ENCODE data around the gene CLTCL1. TPM values are rescaled to one million over a fixed set of nuclear protein-coding genes. Genes with fewer than 3 reads are reported as not detected.

CLTCL1 gene
- total and polyA plus RNA-seq, 9 of the 15 experiments (the other 6 are each of a cell fraction or from before 2014, with no cell fraction given): 1.1 to 11.7 (median 5.0) TPM

- TF ChIP-seq NFYB (IDR thresholded peaks at IDR 0.05; ENCODE audit: extremely low read depth, insufficient read length) (no peak), RBBP5 (IDR thresholded peaks at IDR 0.05; ENCODE audit: borderline replicate concordance, insufficient read depth, low read length, poor library complexity, severe bottlenecking) (peak; percentile 21), EZH2 (IDR thresholded peaks at IDR 0.05; ENCODE audit: borderline replicate concordance, low read depth, low read length) (no peak), BCOR (IDR thresholded peaks at IDR 0.05) (no peak), NCOA4 (IDR thresholded peaks at IDR 0.05; ENCODE audit: partially characterized antibody) (no peak), RB1 (IDR thresholded peaks at IDR 0.05; ENCODE audit: low read depth) (no peak), MTA1 (IDR thresholded peaks at IDR 0.05; ENCODE audit: borderline replicate concordance) (no peak; the same call in 1 of the 2 replicates), KLF13 (tag; IDR thresholded peaks at IDR 0.05; ENCODE audit: borderline replicate concordance, low read depth) (no peak), ETS2 (tag; IDR thresholded peaks at IDR 0.05; ENCODE audit: borderline replicate concordance, poor library complexity, severe bottlenecking) (no peak), KDM1A (IDR thresholded peaks at IDR 0.05) (peak; percentile 22 to 29; a peak in 1 of 4 replicates), MAFK (IDR thresholded peaks at IDR 0.05; ENCODE audit: low read length) (peak; percentile 78), RBFOX2 (IDR thresholded peaks at IDR 0.05; ENCODE audit: low read depth, low read length) (no peak), ZNF79 (CRISPR knock-in tag; IDR thresholded peaks at IDR 0.05; ENCODE audit: low read depth) (no peak), SIX5 (IDR thresholded peaks at IDR 0.05; ENCODE audit: borderline replicate concordance in 1 of 2, insufficient read depth in 1 of 2, low read depth in 1 of 2, low read length in 2 of 2) (no peak), MNT (conservative IDR thresholded peaks at IDR 0.05) (no peak), ZBTB43 (CRISPR knock-in tag; IDR thresholded peaks at IDR 0.05) (no peak), ARHGAP35 (IDR thresholded peaks at IDR 0.05; ENCODE audit: partially characterized antibody) (peak; percentile 37), ZNF134 (CRISPR knock-in tag; conservative IDR thresholded peaks at IDR 0.05) (no peak), ZFP30 (CRISPR knock-in tag; IDR thresholded peaks at IDR 0.05; ENCODE audit: borderline replicate concordance) (no peak), ZNF764 (CRISPR knock-in tag; IDR thresholded peaks at IDR 0.05; ENCODE audit: low read depth) (0 out of 2 replicates have a peak, but pooled peaks have one; percentile 14)
- TF ChIP-seq, protein P1, sequence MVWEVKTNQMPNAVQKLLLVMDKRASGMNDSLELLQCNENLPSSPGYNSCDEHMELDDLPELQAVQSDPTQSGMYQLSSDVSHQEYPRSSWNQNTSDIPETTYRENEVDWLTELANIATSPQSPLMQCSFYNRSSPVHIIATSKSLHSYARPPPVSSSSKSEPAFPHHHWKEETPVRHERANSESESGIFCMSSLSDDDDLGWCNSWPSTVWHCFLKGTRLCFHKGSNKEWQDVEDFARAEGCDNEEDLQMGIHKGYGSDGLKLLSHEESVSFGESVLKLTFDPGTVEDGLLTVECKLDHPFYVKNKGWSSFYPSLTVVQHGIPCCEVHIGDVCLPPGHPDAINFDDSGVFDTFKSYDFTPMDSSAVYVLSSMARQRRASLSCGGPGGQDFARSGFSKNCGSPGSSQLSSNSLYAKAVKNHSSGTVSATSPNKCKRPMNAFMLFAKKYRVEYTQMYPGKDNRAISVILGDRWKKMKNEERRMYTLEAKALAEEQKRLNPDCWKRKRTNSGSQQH (CRISPR knock-in tag; IDR thresholded peaks at IDR 0.05): no peak
Observed at GRCh38 chr22:19289475-19290161, 1.9 kb downstream of the CLTCL1 start (continued).
